HCT116 (cell line): ENCODE measurements around the gene KIAA1586.

ENCODE experiments used
- CBX3 ChIP-seq: IDR thresholded peaks from 2 replicates; pipeline ENCODE4 v1.6.1; 2012; ENCODE audit warnings: low read depth
- CEBPB ChIP-seq: IDR thresholded peaks from 2 replicates; pipeline ENCODE4 v1.6.1; 2012; ENCODE audit warnings: low read depth
- CTCF ChIP-seq, 3 experiments: fragments of 200-600 bp in 1 of 3; sonication (generic) in 1 of 3; IDR thresholded peaks in 2 of 3; conservative IDR thresholded peaks in 1 of 3; 2 replicates each; pipeline ENCODE4 v1.5.1; 2012 to 2017; ENCODE audit warnings: low read depth in 2 of 3, low read length in 2 of 3, antibody characterized with exemption in 1 of 3, borderline replicate concordance in 1 of 3, control low read depth in 1 of 3, mild to moderate bottlenecking in 1 of 3, mixed read lengths in 1 of 3, mixed run types in 1 of 3, moderate library complexity in 1 of 3; ENCODE audit not compliant: insufficient read depth in 1 of 3
- EZH2 ChIP-seq: fragments of 200-600 bp; sonication (generic); IDR thresholded peaks from 2 replicates; pipeline ENCODE4 v1.6.1; 2017; ENCODE audit warnings: antibody characterized with exemption, mixed run types
- EZH2phosphoT487 ChIP-seq: fragments of 200-600 bp; IDR thresholded peaks from 2 replicates; pipeline ENCODE4 v1.6.1; 2018; ENCODE audit warnings: antibody characterized with exemption, borderline replicate concordance
- JUND ChIP-seq: IDR thresholded peaks from 2 replicates; pipeline ENCODE4 v1.6.1; 2012
- POLR2A ChIP-seq: IDR thresholded peaks from 2 replicates; pipeline ENCODE4 v1.7.0; 2011; ENCODE audit warnings: borderline replicate concordance; ENCODE audit not compliant: insufficient read depth, insufficient read length; ENCODE audit errors: extremely low read depth
- POLR2AphosphoS5 ChIP-seq: IDR thresholded peaks from 2 replicates; pipeline ENCODE4 v1.6.1; 2011; ENCODE audit warnings: mild to moderate bottlenecking, low read depth, low read length, moderate library complexity
- RAD21 ChIP-seq: IDR thresholded peaks from 2 replicates; pipeline ENCODE4 v1.6.1; 2012; ENCODE audit warnings: low read depth, mild to moderate bottlenecking
- SIN3A ChIP-seq: IDR thresholded peaks from 2 replicates; pipeline ENCODE4 v1.6.1; 2012; ENCODE audit warnings: low read depth
- YY1 ChIP-seq: IDR thresholded peaks from 2 replicates; pipeline ENCODE4 v1.6.1; 2011; ENCODE audit warnings: low read length, low read depth, moderate library complexity, mild to moderate bottlenecking; ENCODE audit not compliant: insufficient replicate concordance; ENCODE audit errors: extremely low read depth
- TF ChIP-seq, protein P1 (sequence below): IDR thresholded peaks from 2 replicates; pipeline ENCODE4 v1.6.1; 2012
- TF ChIP-seq, protein P2 (sequence below): IDR thresholded peaks from 2 replicates; pipeline ENCODE4 v1.6.1; 2012; ENCODE audit warnings: low read depth
- TF ChIP-seq, protein P3 (sequence below): IDR thresholded peaks from 2 replicates; pipeline ENCODE4 v1.6.1; 2012

DNA sequence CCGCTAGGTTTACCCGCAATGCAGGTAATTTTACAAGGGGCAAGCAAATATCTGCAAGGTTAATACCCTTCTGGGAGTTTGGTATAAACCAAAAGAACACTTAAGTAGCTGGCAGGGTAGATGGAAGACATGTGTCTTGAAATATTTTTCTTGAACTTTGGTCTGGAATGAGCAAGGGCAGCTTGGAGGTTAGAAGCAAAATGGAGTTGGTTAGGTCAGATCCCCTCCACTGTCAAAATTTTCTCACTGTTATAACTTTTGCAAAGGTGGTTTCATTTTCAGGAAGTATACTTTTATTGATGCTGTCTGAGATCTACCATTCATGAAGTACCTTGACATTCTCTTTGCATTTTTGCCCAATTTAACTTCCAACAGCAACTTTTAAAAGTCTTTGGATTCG lies 13.3 kb upstream of the KIAA1586 start:
- no peak for TF ChIP-seq EZH2
- TF ChIP-seq CTCF (IDR thresholded peaks at IDR 0.05 in 2 of 3, conservative IDR thresholded peaks at IDR 0.05 in 1 of 3; ENCODE audit: borderline replicate concordance in 1 of 3, insufficient read depth in 1 of 3, low read depth in 2 of 3, low read length in 2 of 3) = no peak
- TF ChIP-seq YY1 = no peak
- no peak for TF ChIP-seq POLR2A
- no peak for TF ChIP-seq RAD21
- TF ChIP-seq JUND = no peak
- no peak for TF ChIP-seq CEBPB
- TF ChIP-seq SIN3A = no peak
- TF ChIP-seq, protein P1, sequence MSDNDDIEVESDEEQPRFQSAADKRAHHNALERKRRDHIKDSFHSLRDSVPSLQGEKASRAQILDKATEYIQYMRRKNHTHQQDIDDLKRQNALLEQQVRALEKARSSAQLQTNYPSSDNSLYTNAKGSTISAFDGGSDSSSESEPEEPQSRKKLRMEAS = no peak
- no peak for TF ChIP-seq CBX3
- TF ChIP-seq, protein P2, sequence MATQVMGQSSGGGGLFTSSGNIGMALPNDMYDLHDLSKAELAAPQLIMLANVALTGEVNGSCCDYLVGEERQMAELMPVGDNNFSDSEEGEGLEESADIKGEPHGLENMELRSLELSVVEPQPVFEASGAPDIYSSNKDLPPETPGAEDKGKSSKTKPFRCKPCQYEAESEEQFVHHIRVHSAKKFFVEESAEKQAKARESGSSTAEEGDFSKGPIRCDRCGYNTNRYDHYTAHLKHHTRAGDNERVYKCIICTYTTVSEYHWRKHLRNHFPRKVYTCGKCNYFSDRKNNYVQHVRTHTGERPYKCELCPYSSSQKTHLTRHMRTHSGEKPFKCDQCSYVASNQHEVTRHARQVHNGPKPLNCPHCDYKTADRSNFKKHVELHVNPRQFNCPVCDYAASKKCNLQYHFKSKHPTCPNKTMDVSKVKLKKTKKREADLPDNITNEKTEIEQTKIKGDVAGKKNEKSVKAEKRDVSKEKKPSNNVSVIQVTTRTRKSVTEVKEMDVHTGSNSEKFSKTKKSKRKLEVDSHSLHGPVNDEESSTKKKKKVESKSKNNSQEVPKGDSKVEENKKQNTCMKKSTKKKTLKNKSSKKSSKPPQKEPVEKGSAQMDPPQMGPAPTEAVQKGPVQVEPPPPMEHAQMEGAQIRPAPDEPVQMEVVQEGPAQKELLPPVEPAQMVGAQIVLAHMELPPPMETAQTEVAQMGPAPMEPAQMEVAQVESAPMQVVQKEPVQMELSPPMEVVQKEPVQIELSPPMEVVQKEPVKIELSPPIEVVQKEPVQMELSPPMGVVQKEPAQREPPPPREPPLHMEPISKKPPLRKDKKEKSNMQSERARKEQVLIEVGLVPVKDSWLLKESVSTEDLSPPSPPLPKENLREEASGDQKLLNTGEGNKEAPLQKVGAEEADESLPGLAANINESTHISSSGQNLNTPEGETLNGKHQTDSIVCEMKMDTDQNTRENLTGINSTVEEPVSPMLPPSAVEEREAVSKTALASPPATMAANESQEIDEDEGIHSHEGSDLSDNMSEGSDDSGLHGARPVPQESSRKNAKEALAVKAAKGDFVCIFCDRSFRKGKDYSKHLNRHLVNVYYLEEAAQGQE = no peak
- no peak for TF ChIP-seq EZH2phosphoT487
- no peak for TF ChIP-seq POLR2AphosphoS5
- TF ChIP-seq, protein P3, sequence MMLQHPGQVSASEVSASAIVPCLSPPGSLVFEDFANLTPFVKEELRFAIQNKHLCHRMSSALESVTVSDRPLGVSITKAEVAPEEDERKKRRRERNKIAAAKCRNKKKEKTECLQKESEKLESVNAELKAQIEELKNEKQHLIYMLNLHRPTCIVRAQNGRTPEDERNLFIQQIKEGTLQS = no peak
